Measurements from ENCODE around the gene KCNK5.

The KCNK5 gene

GRCh38 chr6:39178235-39178634, 51.0 kb downstream of the KCNK5 start:
- no peak for DNase-seq (ENCODE audit: low read depth, low spot score)
- ChIA-PET CTCF (no interaction called here), POLR2A (no interaction called here)
- TF ChIP-seq, protein P1, sequence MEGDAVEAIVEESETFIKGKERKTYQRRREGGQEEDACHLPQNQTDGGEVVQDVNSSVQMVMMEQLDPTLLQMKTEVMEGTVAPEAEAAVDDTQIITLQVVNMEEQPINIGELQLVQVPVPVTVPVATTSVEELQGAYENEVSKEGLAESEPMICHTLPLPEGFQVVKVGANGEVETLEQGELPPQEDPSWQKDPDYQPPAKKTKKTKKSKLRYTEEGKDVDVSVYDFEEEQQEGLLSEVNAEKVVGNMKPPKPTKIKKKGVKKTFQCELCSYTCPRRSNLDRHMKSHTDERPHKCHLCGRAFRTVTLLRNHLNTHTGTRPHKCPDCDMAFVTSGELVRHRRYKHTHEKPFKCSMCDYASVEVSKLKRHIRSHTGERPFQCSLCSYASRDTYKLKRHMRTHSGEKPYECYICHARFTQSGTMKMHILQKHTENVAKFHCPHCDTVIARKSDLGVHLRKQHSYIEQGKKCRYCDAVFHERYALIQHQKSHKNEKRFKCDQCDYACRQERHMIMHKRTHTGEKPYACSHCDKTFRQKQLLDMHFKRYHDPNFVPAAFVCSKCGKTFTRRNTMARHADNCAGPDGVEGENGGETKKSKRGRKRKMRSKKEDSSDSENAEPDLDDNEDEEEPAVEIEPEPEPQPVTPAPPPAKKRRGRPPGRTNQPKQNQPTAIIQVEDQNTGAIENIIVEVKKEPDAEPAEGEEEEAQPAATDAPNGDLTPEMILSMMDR (IDR thresholded peaks at IDR 0.05; ENCODE audit: insufficient read depth, low read length, missing control alignments), result no peak
- H3K4me3 ChIP-seq (ENCODE audit: low read depth, low read length), result no peak overlapping the region

DNA sequence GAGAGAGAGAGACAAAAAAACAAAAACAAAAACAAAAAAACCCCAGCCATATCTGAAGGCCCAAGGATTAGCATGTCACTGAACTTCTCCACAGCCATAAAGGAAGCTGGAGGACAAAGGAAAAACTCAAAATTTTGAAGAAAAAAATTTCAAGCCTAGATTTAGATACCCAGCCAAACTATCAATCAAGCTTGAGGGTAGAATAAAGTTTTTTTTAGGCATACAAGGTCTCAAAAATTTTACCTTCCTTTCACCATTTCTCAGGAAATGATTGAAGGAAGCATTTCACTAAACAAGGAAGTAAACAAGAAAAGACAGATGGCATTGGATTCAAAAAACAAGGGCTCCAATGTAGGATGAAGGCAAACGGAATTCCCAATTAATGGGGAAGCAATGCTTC, 52.1 kb downstream of the KCNK5 start:
- ChIA-PET CTCF (no interaction called here), POLR2A (no interaction called here)
- TF ChIP-seq, protein P1 (IDR thresholded peaks at IDR 0.05; ENCODE audit: insufficient read depth, low read length, missing control alignments), result no peak
- H3K4me3 ChIP-seq (ENCODE audit: low read depth, low read length), result no peak overlapping the region
- no peak for DNase-seq (ENCODE audit: low read depth, low spot score)

DNA sequence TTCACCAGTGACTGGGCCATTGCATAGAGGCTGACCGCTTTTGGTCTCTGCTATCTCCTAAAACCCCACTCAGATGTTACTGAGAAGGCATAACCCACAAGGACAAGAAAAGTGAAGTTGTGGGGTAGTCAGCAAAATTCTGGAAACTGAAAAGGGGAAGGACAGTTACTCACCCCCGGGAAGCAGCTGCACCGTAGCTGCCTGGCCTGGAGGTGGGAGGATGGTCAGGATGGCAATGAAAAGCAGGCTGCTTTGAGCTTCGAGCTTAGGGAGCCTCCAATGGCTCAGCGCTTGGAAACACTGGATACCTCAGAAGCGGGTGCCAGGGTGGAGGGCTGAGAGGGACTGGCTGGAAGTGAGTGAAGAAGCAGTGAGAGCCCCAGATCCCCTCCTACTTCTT, 56.0 kb downstream of the KCNK5 start:
- ChIA-PET CTCF (no interaction called here), POLR2A (no interaction called here)
- H3K4me3 ChIP-seq (ENCODE audit: low read depth, low read length), result no peak overlapping the region
- TF ChIP-seq, protein P1 (IDR thresholded peaks at IDR 0.05; ENCODE audit: insufficient read depth, low read length, missing control alignments), result no peak
- no peak for DNase-seq (ENCODE audit: low read depth, low spot score)

- CTCF ChIA-PET, result interaction anchor here (8.8 kb wide), 1 partner anchor 132 kb away, joined by 107 read pairs; no protein-coding TSS in a partner anchor
Observed at GRCh38 chr6:39172377-39172757, 56.9 kb downstream of the KCNK5 start.

DNA sequence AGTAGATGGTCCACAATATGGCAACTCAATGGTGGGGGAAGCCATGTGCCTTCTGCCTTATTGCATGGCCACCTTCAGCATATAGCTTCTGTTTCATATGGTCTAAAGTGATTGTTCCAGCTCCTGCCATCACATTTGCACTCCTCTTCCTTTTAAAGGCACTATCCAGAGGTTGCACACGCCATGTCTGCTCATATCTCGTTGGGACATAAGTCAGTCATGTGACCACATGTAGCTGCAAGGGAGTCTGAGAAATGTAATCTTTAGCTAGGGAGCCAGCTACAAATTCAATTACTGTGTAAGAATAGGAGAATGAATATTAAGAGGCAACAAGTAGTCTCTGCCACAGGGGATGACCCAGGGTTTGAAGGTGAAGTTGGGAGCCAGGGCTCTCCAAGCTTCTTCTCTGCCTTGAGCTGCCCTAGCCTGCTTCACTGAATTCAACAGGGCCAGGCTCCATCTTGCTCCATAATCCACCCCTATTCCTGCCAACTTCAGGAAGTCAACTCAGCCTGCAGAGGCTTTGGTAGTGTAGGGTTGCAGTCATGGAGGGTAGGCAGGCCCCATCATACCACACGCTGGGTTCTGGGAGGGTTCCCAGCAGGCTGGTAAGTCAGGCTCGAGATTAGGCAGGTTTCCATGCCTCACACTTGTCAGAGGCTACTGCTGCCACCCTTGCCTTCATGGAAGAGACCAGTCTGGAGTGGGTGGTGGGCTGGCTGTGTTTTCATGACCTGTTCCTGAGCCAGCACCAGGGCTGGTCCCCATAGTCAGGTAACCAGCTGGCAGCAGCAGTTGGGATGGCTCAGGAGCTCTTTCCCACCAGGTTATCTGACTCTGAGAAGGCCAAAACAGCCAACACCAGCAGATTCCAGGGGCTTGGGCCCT, 57.5 kb downstream of the KCNK5 start:
- TF ChIP-seq, protein P1 (IDR thresholded peaks at IDR 0.05; ENCODE audit: insufficient read depth, low read length, missing control alignments), result no peak
- no peak for DNase-seq (ENCODE audit: low read depth, low spot score)
- H3K4me3 ChIP-seq (ENCODE audit: low read depth, low read length), result no peak overlapping the region
- ChIA-PET CTCF (interaction anchor here (8.8 kb wide), 1 partner anchor 132 kb away, joined by 107 read pairs; no protein-coding TSS in a partner anchor), POLR2A (no interaction called here)

More at GRCh38 chr6:39172377-39172757, 56.9 kb downstream of the KCNK5 start:
- H3K4me3 ChIP-seq (ENCODE audit: low read depth, low read length), result no peak overlapping the region
- TF ChIP-seq, protein P1 (IDR thresholded peaks at IDR 0.05; ENCODE audit: insufficient read depth, low read length, missing control alignments), result no peak
- no peak for DNase-seq (ENCODE audit: low read depth, low spot score)
- POLR2A ChIA-PET, result no interaction called here

- ChIA-PET POLR2A (no interaction called here), CTCF (interaction anchor here (8.8 kb wide), 1 partner anchor 133 kb away, joined by 107 read pairs; no protein-coding TSS in a partner anchor)
- TF ChIP-seq, protein P1 (IDR thresholded peaks at IDR 0.05; ENCODE audit: insufficient read depth, low read length, missing control alignments), result no peak
- no peak overlapping the region for H3K4me3 ChIP-seq (ENCODE audit: low read depth, low read length)
- DNase-seq (ENCODE audit: low read depth, low spot score), result no peak
Observed at GRCh38 chr6:39170860-39171259, 58.4 kb downstream of the KCNK5 start.
